ENCODE measurements around the gene CLDN25. TPM values are rescaled to one million over a fixed set of nuclear protein-coding genes. Genes with fewer than 3 reads are reported as not detected.

The CLDN25 gene
- total and polyA plus RNA-seq, 2 experiments from 2014 or later = not detected

GRCh38 chr11:113773092-113773415 is 6.5 kb upstream of the CLDN25 start:
- H3K4me1 Mint-ChIP-seq = peaks cover 2% of the 10 kb centered on the region; the same call in 1 of the 3 replicates
- peak overlapping the region; percentile 75 for H2AFZ ChIP-seq
- H3K27me3 ChIP-seq (ENCODE audit: insufficient read depth) = no peaks in the 10 kb centered on the region
- peak overlapping the region; percentile 96 for H3K4me3 Mint-ChIP-seq
- no peak overlapping the region for H3K27ac ChIP-seq (ENCODE audit: low read depth)
- peak overlapping the region; percentile 84 for H3K4me2 ChIP-seq
- TF ChIP-seq NANOG (IDR thresholded peaks at IDR 0.05; ENCODE audit: borderline replicate concordance) (no peak), ZNF114 (CRISPR knock-in tag; IDR thresholded peaks at IDR 0.05) (no peak), ETS1 (IDR thresholded peaks at IDR 0.05) (no peak), CTCF (conservative IDR thresholded peaks at IDR 0.05; ENCODE audit: low read depth in 2 of 2) (no peak), STAT1 (IDR thresholded peaks at IDR 0.05; ENCODE audit: unreplicated experiment) (no peak), REST (IDR thresholded peaks at IDR 0.05; ENCODE audit: unreplicated experiment) (no peak), ZNF462 (CRISPR knock-in tag; IDR thresholded peaks at IDR 0.05) (no peak), JUNB (IDR thresholded peaks at IDR 0.05; ENCODE audit: unreplicated experiment) (no peak), EZH2 (IDR thresholded peaks at IDR 0.05; ENCODE audit: low read depth, unreplicated experiment) (no peak), EZH2phosphoT487 (IDR thresholded peaks at IDR 0.05; ENCODE audit: unreplicated experiment) (no peak), CREB1 (CRISPR knock-in tag; IDR thresholded peaks at IDR 0.05; ENCODE audit: low read depth) (no peak), POLR2AphosphoS5 (IDR thresholded peaks at IDR 0.05; ENCODE audit: low read depth) (no peak), ZNF331 (CRISPR knock-in tag; IDR thresholded peaks at IDR 0.05; ENCODE audit: low read depth) (no peak)
- peaks cover 16% of the 10 kb centered on the region for H3K36me3 Mint-ChIP-seq (ENCODE audit: low read depth)
- 0 out of 2 replicates have a peak, but pooled peaks cover 4% of the 10 kb centered on the region for H4K20me1 ChIP-seq (replicated peaks; ENCODE audit: insufficient read depth)
- no peaks in the 10 kb centered on the region for H3K9me3 Mint-ChIP-seq
- DNase-seq (ENCODE audit: low spot score) = peak; percentile 57
- no peaks in the 10 kb centered on the region for H3K9me2 ChIP-seq (ENCODE audit: insufficient read depth)
- no peaks in the 10 kb centered on the region; the same call in 1 of the 2 replicates for H3K36me3 ChIP-seq (ENCODE audit: insufficient read depth)
- no peaks in the 10 kb centered on the region for H3F3A ChIP-seq (replicated peaks; ENCODE audit: low read depth)
- no peaks in the 10 kb centered on the region for H3K4me1 ChIP-seq (ENCODE audit: insufficient read depth)
- H3K79me2 ChIP-seq (replicated peaks; ENCODE audit: insufficient read depth) = peaks cover 25% of the 10 kb centered on the region
- peak overlapping the region; percentile 76 for H3K4me3 ChIP-seq
- H3K27me3 Mint-ChIP-seq (ENCODE audit: insufficient read depth, low read depth, poor library complexity) = peaks cover 5% of the 10 kb centered on the region
- ATAC-seq = peak; percentile 77
- peak overlapping the region; percentile 98 for H3K27ac Mint-ChIP-seq

All from GM23338 (cell line).